ENCODE results near the gene C1QTNF1.

The C1QTNF1 gene

DNA sequence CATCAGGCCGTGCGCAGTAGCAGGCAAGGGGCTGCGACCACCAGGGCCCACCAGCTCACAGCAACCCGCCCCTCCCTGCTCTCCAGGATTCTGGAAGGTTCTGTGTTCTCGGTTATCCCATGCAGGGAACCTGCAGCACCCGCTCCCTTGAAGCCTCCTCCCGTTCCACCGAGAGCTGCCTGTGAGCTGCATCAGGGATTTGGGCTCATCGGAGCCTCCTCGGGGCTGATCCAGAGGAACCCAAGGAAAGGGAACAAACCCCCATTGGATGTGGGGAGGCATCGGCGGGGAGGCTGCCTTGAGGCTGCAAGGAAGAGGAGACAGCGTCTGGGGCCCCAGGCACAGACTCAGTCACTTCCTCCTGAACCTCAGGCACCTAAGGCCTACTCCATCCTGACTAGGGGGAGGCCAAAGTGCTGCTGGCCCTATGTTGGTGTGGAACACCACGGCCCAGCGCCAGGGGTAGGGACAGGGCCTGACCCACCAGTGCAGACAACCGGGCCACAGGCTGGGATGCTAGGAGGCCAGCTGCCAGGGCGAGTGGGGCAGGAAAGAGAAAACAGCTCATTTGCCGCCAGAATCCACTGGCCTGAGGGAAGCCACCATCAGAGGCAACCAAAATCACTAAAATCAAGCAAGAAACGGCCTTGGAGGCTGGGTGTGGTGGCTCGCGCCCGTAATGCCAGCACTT lies 29.8 kb upstream of the C1QTNF1 start:
- no peak overlapping the region for H3K4me3 ChIP-seq (replicated peaks; ENCODE audit: insufficient read depth, low read length)
- no peak overlapping the region for H3K27ac ChIP-seq (replicated peaks)
- no peaks in the 10 kb centered on the region for H3K27me3 ChIP-seq (ENCODE audit: insufficient read depth, poor library complexity, severe bottlenecking)
- TF ChIP-seq REST (IDR thresholded peaks at IDR 0.05; ENCODE audit: insufficient replicate concordance, low read depth), result no peak
- no peak for TF ChIP-seq GABPA (IDR thresholded peaks at IDR 0.05; ENCODE audit: low read depth)
- TF ChIP-seq POLR2AphosphoS5 (IDR thresholded peaks at IDR 0.05; ENCODE audit: low read depth), result no peak
- no peak for TF ChIP-seq CTCF (IDR thresholded peaks at IDR 0.05; ENCODE audit: insufficient read depth, low read length)
- TF ChIP-seq SPI1 (IDR thresholded peaks at IDR 0.05; ENCODE audit: borderline replicate concordance, low read depth), result no peak
- DNase-seq (ENCODE audit: low read depth in 1 of 2, low spot score in 1 of 2), result no peak

DNA sequence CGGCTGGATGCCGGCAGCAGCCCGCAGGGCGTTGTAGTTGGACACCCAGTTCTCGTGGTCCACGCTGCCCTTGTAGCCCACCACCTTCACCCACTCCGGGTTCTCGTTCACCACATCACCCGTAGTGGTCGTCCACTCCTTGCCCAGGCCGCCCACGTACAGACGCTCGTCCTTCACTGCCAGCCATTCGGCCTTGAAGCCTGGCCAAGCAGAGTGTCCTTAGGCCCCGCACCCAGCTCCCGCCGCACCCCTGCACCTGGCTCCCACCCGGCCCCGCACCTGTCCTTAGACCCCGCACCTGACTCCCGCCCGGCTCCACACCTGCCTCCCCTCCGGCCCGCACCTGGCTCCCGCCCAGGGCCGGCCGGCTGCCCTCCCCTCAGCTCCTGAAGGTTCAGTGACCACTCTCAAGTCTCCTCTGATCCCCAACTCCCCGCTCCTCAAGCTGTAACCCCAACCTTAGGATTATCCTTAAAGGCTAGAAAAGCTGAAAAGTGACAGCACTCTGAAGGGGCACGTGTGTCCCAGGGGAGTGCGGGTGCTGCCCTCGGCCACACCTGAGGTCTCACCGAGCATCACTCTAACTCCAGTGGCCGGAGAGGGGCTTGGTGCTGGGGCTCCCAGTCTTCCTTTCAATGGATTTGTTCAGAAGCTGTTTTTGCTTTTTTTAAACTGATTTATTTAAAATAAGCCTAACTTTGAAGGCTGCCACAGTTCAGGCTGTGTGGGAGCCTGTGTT lies 28.8 kb upstream of the C1QTNF1 start:
- DNase-seq (ENCODE audit: low read depth in 1 of 2, low spot score in 1 of 2), result no peak
- TF ChIP-seq POLR2AphosphoS5 (IDR thresholded peaks at IDR 0.05; ENCODE audit: low read depth) (no peak), GABPA (IDR thresholded peaks at IDR 0.05; ENCODE audit: low read depth) (no peak), SPI1 (IDR thresholded peaks at IDR 0.05; ENCODE audit: borderline replicate concordance, low read depth) (no peak), CTCF (IDR thresholded peaks at IDR 0.05; ENCODE audit: insufficient read depth, low read length) (no peak), REST (IDR thresholded peaks at IDR 0.05; ENCODE audit: insufficient replicate concordance, low read depth) (no peak)
- H3K4me3 ChIP-seq (replicated peaks; ENCODE audit: insufficient read depth, low read length), result no peak overlapping the region
- H3K27me3 ChIP-seq (ENCODE audit: insufficient read depth, poor library complexity, severe bottlenecking), result no peaks in the 10 kb centered on the region
- no peak overlapping the region for H3K27ac ChIP-seq (replicated peaks)

- Histone ChIP-seq H3K4me3 (replicated peaks; ENCODE audit: insufficient read depth, low read length) (no peak overlapping the region), H3K27ac (replicated peaks) (no peak overlapping the region), H3K27me3 (ENCODE audit: insufficient read depth, poor library complexity, severe bottlenecking) (no peaks in the 10 kb centered on the region)
- TF ChIP-seq POLR2AphosphoS5 (IDR thresholded peaks at IDR 0.05; ENCODE audit: low read depth) (no peak), SPI1 (IDR thresholded peaks at IDR 0.05; ENCODE audit: borderline replicate concordance, low read depth) (no peak), CTCF (IDR thresholded peaks at IDR 0.05; ENCODE audit: insufficient read depth, low read length) (no peak), GABPA (IDR thresholded peaks at IDR 0.05; ENCODE audit: low read depth) (no peak), REST (IDR thresholded peaks at IDR 0.05; ENCODE audit: insufficient replicate concordance, low read depth) (no peak)
- DNase-seq (ENCODE audit: low read depth in 1 of 2, low spot score in 1 of 2), result no peak
Measured at GRCh38 chr17:78995761-78996451, 28.1 kb upstream of the C1QTNF1 start.
